NCI-H1930 (cell line): ENCODE measurements around the gene ERF.

Source experiments
- DNase-seq, 2 experiments: peaks; one replicate each; lab custom pipeline; 2025; lab: John Stamatoyannopoulos, UW

Gene ERF

DNA sequence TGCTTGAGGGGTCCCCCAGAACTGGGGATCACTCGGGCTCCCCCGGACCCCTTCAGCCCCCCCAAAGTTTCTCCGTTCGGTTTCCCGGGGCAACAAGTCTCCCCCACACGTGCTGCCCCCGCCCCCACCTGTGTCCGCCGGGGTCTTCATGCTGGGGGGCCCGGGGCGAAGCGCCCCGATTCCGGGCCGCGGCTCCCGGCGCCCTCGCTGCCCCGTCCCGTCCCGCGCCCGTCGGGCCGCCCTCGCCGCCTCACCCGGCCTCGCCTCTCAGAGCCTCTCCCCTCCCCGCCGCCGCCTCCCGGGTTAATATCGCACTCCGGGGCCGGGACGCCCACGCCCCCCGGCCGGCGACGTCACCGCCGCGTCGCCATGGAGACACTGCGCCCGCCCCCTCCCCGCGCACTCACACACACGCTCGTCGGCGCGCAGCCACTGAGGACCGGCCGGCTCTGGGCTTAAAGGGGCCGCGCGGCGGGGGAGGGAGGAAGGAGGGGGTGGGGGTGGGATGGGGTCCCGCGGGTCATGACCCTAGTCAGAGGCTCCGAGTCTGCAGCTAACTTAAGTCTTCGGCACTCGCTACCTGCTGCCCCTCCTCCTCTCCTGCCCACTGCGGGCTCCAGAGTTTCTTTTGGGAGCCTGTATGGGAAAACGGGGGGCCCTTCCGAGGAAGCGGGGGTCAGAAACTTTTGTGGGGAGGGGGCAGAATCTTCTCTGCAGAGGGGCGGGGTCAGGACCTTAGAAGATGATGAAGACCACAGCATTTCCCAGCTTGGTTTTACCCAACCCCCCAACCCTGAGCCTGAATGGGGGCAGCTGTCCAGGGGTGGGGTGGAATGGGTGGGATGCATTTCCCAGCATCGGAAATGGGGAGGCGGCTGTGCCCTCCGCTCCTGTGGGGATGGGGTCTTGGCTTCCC, at the start of gene ERF:
Gene ERF (minus strand): TSS at position 279 of the 916 bp plus-strand sequence. CDS start 129 bp downstream, at position 150.
- peak; percentile 88 to 94 for DNase-seq

DNA sequence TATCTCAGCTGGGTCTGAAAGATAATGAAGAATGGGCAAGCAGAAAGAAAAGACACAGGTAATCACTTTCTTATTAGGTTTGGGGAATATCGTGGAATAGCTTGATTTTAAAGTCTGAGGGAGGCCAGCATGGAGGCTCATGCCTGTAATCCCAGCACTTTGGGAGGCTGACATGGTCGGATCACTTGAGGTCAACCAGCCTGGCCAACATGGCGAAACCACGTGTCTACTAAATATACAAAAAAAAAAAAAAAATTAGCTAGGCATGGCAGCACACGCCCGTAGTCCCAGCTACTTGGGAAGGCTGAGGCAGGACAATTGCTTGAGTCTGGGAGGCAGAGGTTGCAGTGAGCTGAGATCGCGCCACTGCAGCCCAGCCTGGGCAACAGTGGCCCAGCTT, 48.9 kb upstream of the ERF start:
- DNase-seq: no peak

DNA sequence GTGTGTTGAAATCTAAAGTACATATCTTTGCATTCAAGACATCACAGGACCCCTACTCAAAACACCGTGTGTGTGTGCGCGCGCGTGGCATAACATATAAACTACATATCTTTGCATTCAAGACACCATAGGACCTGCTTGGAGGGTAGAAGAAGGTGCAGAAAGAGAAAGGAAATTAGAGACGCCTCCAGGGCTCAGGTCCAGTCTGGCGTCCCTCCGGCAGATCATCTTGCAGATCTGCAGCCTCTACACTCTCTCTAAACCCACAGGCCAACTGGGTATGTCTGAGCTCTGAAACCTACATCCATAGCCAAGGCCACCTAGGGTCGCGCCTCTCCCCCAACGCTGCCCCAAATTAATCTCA, 48.2 kb upstream of the ERF start:
- DNase-seq: no peak

DNA sequence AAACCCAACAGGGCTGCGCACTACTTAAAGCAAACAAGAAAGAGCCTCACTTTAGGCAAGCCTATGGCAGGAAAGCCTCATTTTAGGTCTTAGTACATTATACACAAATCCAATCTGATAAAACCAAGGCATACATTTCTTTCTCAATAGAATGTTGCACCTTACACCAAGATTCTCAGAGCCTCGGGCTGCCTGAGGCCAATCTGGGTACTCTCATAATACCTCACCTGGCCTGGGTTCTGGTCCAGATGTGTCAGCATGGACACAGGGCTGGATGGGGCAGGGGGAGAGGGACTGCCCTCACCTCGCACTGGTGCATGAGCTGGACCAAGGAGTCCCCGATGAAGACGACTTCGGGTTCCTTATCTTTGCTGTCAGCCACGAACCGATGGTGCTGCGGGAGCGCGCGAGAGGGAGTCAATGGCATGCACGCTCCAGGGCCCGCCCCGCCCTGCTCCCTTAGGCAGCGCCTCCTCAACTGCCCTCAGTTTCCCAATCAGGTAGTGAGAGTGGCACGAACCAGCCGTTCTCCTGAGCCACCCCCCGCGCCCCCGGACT, 46.8 kb upstream of the ERF start, which contains the start of gene PRR19:
Gene PRR19 (plus strand): TSS at position 487 of the 558 bp plus-strand sequence. CDS start 7,453 bp downstream, outside the sequence.
- no peak for DNase-seq

DNA sequence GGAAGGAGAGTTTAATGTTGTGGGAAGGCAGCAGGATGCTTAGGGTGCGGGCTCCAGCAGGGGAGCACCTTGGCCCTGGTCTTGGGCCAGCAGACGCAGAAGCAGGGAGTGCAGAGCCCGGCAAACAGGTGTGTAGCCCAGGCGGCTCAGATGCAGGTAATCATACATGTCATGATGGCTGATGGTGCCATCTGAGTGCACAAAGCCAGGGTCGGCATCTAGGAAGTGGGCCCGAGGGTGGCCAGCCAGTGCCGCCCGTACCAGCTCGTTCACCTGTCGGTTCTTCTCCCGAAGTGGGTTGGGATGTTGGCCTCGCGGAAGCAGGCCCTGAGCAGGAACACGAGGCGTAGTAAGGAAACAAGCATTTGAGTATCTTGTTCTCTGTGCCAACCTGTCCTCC, 42.1 kb upstream of the ERF start:
- DNase-seq: no peak

DNA sequence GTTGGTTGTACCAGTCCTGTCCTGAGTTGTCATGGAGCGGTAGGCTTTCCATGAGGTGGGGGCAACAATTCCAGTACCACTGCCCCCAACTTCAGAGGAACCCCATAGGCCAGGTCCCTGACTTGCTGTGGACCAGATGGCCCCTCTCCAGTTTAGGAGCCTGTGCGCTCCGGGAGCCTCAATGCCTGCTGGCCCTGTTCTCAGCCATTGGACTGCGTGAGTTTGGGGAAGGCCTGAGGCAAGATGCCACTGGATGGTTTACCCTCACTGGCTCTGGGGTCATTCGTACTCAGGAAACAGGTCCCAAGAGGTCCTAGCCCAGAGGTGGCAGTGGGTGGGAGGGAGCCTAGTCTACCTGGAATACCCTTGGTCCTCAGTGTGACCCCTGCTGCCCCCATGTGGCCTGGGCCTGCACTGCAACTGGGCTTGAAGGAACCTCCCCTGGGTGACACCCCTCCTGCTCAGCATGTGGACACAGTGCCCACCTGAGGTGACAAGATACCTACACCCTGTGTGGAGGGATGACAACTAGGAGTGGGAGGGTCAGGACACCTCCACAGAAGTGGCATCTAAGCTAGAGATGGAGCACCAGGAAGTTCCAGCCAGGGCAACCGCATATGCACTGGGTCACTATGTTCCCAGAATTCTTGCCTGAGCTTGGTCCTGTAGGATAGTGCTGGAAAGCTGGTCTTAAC, 41.0 kb upstream of the ERF start:
- DNase-seq: peak; percentile 66 to 75

DNA sequence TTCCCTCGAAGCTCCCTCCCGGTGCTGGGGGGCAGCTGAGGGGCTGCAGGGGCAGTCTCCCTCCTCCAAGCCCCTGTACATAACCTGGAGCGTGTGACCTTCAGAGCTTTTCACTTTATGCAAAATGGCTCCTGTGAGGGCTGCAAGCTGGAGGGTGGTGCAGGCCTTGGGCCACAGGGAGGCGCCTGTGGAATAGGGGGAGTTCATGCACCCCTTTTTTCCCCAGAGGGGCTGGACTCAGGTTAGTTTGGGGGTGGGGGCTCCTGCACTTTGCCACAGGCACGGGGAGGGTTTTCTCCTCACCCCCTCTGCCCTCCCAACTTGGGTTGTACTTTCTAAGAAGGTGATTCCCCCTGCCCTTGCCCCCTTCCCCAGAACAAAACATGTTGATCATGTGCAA, 40.4 kb upstream of the ERF start:
- no peak for DNase-seq

DNA sequence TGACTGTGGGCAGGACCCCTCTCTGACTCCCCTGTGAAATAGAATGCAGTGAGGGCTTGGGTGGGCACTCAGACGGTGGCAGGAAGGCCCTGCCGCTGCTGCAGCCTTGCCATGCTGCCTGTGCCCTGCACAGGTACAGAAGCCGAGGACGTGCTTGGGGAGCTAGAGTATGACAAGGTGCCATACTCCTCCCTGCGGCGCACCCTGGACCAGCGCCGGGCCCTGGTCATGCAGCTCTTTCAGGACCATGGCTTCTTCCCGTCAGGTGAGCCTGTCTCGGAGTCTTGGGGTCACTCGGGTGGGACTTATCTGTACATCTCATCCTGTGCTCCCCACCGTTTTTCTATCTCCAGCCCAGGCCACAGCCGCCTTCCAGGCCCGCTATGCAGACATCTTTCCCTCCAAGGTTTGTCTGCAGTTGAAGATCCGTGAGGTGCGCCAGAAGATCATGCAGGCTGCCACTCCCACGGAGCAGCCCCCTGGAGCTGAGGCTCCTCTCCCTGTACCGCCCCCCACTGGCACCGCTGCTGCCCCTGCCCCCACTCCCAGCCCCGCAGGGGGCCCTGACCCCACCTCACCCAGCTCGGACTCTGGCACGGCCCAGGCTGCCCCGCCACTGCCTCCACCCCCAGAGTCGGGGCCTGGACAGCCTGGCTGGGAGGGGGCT, 39.7 kb upstream of the ERF start:
- DNase-seq: no peak

DNA sequence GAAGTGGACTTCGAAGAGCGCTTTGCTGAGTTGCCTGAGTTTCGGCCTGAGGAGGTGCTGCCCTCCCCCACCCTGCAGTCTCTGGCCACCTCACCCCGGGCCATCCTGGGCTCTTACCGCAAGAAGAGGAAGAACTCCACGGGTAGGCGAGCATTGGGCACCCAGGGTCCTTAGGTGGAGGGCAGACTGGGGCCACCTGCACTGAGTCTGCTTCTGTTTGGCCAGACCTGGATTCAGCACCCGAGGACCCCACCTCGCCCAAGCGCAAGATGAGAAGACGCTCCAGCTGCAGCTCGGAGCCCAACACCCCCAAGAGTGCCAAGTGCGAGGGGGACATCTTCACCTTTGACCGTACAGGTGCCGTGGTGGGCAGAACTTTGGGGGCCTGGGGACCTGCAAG, 39.0 kb upstream of the ERF start:
- no peak for DNase-seq

DNA sequence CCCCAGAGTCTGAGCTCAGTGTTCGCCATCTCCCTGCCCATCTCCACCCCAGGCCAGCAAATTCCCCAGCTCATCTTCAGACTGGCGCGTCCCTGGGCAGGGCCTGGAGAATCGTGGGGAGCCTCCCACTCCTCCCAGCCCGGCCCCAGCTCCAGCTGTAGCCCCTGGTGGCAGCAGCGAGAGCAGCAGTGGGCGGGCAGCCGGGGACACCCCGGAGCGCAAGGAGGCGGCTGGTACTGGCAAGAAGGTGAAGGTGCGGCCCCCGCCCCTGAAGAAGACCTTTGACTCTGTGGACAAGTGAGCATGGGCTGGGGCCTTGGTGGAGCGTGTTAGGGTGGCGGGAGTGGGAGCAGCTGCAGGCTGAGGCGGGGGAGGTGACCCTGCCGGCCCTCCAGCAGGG, 38.6 kb upstream of the ERF start:
- no peak for DNase-seq

DNA sequence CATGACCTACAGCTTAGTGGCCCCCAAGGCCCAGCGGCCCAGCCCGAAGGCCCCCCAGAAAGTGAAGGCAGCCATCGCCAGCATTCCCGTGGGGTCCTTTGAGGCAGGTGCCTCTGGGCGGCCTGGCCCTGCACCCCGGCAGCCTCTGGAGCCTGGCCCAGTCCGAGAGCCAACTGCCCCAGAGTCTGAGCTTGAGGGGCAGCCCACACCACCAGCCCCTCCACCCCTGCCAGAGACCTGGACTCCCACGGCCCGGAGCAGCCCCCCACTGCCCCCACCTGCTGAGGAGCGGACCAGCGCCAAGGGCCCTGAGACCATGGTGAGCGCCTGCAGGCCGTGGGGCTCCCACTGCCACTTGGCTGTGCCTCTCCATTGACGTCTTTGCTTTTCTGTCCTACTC, 38.0 kb upstream of the ERF start:
- no peak for DNase-seq

DNA sequence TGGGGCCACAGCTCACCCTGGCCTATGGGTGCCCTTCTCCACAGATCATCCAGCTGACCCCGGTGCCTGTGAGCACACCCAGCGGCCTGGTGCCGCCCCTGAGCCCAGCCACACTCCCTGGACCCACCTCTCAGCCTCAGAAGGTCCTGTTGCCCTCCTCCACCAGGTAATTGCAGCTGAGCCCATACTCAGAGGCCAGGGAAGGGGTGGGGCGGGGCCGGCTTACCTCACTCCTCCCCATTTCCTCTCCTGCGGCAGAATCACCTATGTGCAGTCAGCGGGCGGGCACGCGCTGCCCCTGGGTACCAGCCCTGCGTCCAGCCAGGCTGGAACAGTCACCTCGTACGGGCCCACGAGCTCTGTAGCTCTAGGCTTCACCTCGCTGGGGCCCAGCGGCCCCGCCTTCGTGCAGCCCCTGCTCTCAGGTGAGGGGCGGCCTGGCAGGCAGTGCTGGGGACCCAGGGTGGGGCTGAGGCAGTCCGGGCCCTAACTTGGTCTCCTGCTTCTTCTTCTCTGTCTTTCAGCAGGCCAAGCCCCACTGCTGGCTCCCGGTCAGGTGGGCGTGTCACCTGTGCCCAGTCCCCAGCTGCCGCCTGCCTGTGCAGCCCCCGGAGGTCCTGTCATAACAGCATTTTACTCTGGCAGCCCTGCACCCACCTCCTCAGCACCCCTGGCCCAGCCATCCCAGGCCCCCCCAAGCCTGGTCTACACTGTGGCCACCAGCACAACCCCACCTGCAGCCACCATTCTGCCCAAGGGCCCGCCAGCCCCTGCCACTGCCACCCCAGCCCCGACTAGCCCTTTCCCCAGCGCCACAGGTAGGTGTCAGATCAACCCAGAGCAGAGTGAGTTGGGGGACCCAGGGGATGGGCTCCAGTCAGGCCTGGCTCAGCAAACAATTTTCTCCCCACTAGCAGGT, 37.4 kb upstream of the ERF start:
- DNase-seq: no peak

DNA sequence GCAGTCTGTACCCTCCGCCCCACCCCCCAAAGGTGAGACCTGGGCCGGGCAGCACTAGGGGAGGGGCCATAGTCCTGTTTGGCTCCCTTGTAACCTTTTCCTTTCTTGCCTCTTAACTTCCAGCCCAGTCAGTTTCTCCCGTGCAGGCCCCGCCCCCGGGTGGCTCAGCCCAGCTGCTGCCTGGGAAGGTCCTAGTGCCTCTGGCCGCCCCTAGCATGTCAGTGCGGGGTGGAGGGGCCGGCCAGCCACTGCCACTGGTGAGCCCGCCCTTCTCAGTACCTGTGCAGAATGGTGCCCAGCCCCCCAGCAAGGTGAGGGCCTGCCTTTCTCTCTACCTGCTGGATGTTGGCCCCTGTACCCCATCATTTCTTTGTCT, 36.5 kb upstream of the ERF start:
- no peak for DNase-seq

DNA sequence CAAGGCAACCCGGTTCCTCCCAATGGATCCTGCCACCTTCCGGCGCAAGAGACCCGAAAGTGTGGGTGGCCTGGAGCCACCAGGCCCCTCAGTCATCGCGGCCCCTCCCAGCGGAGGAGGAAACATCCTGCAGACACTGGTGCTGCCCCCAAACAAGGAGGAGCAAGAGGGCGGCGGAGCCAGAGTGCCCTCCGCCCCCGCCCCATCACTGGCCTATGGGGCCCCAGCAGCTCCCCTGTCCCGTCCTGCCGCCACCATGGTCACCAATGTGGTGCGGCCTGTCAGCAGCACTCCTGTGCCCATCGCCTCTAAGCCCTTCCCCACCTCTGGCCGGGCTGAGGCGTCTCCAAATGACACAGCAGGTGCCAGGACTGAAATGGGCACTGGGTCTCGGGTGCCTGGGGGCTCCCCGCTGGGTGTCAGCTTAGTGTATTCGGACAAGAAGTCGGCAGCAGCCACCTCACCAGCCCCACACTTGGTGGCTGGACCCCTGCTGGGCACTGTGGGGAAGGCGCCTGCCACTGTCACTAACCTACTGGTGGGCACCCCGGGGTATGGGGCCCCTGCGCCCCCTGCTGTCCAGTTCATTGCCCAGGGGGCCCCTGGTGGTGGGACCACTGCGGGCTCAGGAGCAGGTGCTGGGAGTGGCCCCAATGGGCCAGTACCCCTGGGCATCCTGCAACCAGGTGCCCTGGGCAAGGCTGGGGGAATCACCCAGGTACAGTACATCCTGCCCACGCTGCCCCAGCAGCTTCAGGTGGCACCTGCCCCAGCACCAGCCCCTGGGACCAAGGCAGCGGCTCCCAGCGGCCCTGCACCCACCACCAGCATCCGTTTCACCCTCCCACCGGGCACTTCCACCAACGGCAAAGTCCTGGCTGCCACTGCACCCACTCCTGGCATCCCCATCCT, 35.9 kb upstream of the ERF start:
- no peak for DNase-seq

DNA sequence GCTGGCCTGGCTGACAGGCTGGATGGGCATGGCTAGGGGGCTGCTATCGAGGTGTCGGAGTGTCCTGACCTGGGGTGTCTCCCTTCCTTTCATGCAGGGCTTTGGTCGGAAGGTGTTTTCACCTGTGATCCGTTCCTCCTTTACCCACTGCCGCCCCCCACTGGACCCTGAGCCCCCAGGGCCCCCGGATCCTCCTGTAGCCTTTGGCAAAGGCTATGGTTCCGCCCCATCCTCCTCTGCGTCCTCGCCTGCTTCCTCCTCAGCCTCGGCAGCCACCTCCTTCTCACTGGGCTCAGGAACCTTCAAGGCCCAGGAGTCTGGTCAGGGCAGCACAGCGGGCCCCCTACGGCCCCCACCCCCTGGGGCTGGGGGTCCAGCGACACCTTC, 35.2 kb upstream of the ERF start:
- DNase-seq: no peak

DNA sequence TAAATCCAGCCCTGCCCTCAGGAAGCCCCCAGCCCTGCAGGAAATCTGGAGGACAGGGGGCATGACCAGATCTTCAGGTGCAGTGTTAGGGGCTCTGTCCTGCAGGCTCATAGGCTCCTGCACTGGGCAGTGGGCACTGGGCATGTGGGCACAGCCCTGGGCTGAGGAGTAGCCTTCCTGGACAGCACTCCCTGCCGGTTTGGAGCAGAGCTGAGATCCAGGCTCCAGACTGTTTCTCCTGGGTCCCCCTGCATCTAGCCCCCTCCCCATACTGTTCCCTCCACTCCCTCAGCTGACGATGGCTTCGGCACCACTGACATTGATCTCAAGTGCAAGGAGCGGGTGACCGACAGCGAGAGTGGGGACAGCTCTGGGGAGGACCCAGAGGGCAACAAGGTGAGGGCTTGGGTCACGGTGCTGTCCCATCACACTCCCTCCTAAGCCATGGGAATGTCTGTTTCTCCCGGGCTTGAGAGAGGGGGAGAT, 34.7 kb upstream of the ERF start:
- no peak for DNase-seq

DNA sequence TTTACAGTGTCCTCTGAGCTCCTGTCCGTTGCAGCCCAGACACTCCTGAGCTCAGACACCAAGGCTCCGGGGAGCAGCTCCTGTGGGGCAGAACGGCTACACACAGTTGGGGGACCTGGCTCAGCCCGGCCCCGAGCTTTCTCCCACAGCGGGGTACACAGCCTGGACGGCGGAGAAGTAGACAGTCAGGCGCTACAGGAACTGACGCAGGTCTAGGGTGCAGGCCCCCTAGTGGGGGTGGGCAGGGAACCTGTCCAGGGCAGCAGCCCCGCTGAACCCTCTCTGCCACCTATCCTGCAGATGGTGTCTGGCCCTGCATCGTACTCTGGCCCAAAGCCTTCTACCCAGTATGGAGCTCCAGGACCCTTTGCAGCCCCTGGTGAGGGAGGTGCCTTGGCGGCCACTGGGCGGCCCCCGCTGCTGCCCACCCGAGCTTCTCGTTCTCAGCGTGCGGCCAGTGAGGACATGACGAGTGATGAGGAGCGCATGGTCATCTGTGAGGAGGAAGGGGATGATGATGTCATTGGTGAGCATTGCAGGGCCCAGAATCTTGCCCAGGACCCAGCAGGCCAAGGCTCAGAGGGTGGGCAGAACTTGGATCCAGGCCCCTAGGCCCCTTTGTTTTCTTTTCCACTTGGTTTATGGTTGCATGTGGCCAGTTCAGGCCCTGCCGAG, 34.1 kb upstream of the ERF start:
- no peak for DNase-seq

DNA sequence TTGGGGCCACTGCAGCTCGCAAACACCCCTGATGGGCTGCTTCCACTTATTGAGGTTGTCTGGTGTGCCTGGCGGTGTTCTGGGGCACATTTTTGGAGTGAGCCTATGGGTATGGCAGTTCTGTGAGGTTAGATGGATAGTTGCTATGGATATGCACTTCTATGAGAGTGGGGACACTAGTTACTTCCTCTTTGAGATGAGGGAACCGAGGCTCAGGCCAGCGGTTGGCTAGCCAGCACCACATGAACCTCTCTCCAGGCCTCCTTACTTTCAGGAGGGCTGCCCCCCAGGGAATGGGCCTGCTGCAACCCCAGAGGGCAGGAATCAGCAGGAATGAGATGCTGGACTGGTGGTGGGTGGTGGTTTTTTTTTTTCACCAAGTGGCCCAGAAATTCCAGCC, 33.5 kb upstream of the ERF start:
- DNase-seq: no peak

DNA sequence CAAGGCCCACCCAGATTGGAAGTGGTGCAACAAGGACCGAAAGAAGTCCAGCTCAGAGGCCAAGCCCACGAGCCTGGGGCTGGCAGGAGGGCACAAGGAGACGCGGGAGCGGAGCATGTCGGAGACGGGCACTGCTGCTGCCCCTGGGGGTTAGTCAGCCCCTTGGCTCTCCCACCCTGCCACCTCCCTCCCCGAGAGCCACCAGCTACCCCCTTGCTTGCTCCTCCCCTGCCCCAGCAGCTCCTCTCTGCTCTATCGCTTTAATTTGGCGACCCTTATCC, 32.8 kb upstream of the ERF start:
- DNase-seq: no peak
